Fibroblast of skin of left biceps (primary cell): Measurements from ENCODE around the gene TXNL1.
"Not testable (repeated sequence)": the region's sequence is repeated elsewhere in the genome, so short reads cannot be mapped to it uniquely, and the experiment has no call there.

Experiments used
- DNase-seq, 2 experiments: peaks; one replicate each; pipeline ENCODE4 v3.0.0-alpha.2; 2013; ENCODE audit warnings: low read depth in 2 of 2

The TXNL1 gene

GRCh38 chr18:56645415-56646016 is 7.1 kb upstream of the TXNL1 start:
- DNase-seq, result no peak

- no peak for DNase-seq
Measured at GRCh38 chr18:56643381-56643780, 5.0 kb upstream of the TXNL1 start.

GRCh38 chr18:56641714-56642337 is 3.4 kb upstream of the TXNL1 start:
- DNase-seq, result no peak

- DNase-seq, result no peak
Measured at GRCh38 chr18:56639571-56639970, 1.2 kb upstream of the TXNL1 start.

- no peak for DNase-seq
Measured at GRCh38 chr18:56639104-56639381, 651 bp upstream of the TXNL1 start.

GRCh38 chr18:56637711-56638231 is 621 bp downstream of the TXNL1 start:
- no peak for DNase-seq

- DNase-seq, result no peak
Measured at GRCh38 chr18:56637176-56637575, 1.2 kb downstream of the TXNL1 start.

- no peak for DNase-seq
Measured at GRCh38 chr18:56635007-56635406, 3.4 kb downstream of the TXNL1 start.

- no peak for DNase-seq
Measured at GRCh38 chr18:56632070-56633022, 6.0 kb downstream of the TXNL1 start.

GRCh38 chr18:56627991-56628390 is 10.4 kb downstream of the TXNL1 start:
- no peak for DNase-seq

- DNase-seq, result no peak
Measured at GRCh38 chr18:56615738-56616520, 22.5 kb downstream of the TXNL1 start.

- DNase-seq, result no peak
Measured at GRCh38 chr18:56606618-56607017, 31.8 kb downstream of the TXNL1 start.

- DNase-seq, result no peak
Measured at GRCh38 chr18:56598422-56598821, 40.0 kb downstream of the TXNL1 start.

- no peak for DNase-seq
Measured at GRCh38 chr18:56593906-56594305, 44.5 kb downstream of the TXNL1 start.

GRCh38 chr18:56580026-56580425 is 58.4 kb downstream of the TXNL1 start:
- no peak for DNase-seq

GRCh38 chr18:56579451-56579850 is 58.9 kb downstream of the TXNL1 start:
- DNase-seq, result no peak

- DNase-seq, result no peak
Measured at GRCh38 chr18:56576826-56577573, 61.4 kb downstream of the TXNL1 start.

GRCh38 chr18:56575819-56576663 is 62.4 kb downstream of the TXNL1 start:
- peak; percentile 36 to 47 for DNase-seq

GRCh38 chr18:56574861-56575260 is 63.5 kb downstream of the TXNL1 start:
- no peak for DNase-seq

GRCh38 chr18:56572267-56572666 is 66.1 kb downstream of the TXNL1 start:
- DNase-seq, result not testable (repeated sequence)
